ENCODE results near the gene TIE1. TPM values are rescaled to one million over a fixed set of nuclear protein-coding genes. Genes with fewer than 3 reads are reported as not detected.

TIE1 gene
- total RNA-seq, 1 experiment from 2014 or later: 1.2 TPM

GRCh38 chr1:43258370-43258769 lies 42.4 kb upstream of the TIE1 start:
- Histone ChIP-seq H4K91ac (ENCODE audit: insufficient read length, low read depth, low read length) (no peak overlapping the region), H3K27me3 (ENCODE audit: insufficient read depth, low read length) (no peaks in the 10 kb centered on the region), H3K27ac (ENCODE audit: insufficient read length, low read depth, low read length) (no peak overlapping the region), H4K5ac (ENCODE audit: insufficient read length, low read depth, low read length) (no peak overlapping the region), H3K79me2 (ENCODE audit: insufficient read depth, low read length) (no peaks in the 10 kb centered on the region; the same call in 1 of the 2 replicates), H2BK15ac (ENCODE audit: low read depth, low read length) (no peak overlapping the region), H3T11ph (ENCODE audit: low read length) (no peak overlapping the region), H2AFZ (ENCODE audit: low read length) (no peak overlapping the region), H4K8ac (replicated peaks; ENCODE audit: insufficient read length, low read depth, low read length) (no peak overlapping the region), H3K23ac (ENCODE audit: insufficient read length, low read depth, low read length) (no peak overlapping the region), H3K9ac (ENCODE audit: extremely low read depth, insufficient read length, low read length) (no peak overlapping the region), H2BK12ac (ENCODE audit: insufficient read length, low read depth, low read length) (no peak overlapping the region), H2AK5ac (ENCODE audit: insufficient read length, low read length) (no peak overlapping the region), H2BK20ac (ENCODE audit: low read depth, low read length, poor library complexity, severe bottlenecking) (no peak overlapping the region), H3K79me1 (ENCODE audit: insufficient read depth, low read depth, low read length, poor library complexity, severe bottlenecking) (no peaks in the 10 kb centered on the region), H4K20me1 (ENCODE audit: control insufficient read depth, insufficient read depth, insufficient read length) (no peaks in the 10 kb centered on the region), H3K56ac (ENCODE audit: insufficient read length, low read depth, low read length) (no peak overlapping the region), H3K23me2 (ENCODE audit: insufficient read length, low read depth, low read length, poor library complexity, severe bottlenecking) (no peaks in the 10 kb centered on the region), H3K4me1 (ENCODE audit: insufficient read depth, low read length) (no peaks in the 10 kb centered on the region), H3K18ac (ENCODE audit: insufficient read length, low read depth, low read length) (no peak overlapping the region), H3K4me2 (ENCODE audit: insufficient read depth, insufficient read length, low read length) (no peak overlapping the region), H3K9me3 (ENCODE audit: control insufficient read depth, low read depth, low read length) (peaks cover 26% of the 10 kb centered on the region), H2BK5ac (ENCODE audit: insufficient read length, low read length) (no peak overlapping the region), H3K14ac (ENCODE audit: insufficient read depth, low read length) (no peak overlapping the region), H3K4ac (ENCODE audit: low read depth, low read length) (no peak overlapping the region), H2BK120ac (ENCODE audit: low read depth, low read length, poor library complexity, severe bottlenecking) (no peak overlapping the region)
- peaks cover 17 to 38% (median 36%) of the 10 kb centered on the region in 3 experiments for H3K36me3 Mint-ChIP-seq (ENCODE audit: insufficient read depth in 1 of 3, low read depth in 3 of 3)
- no peak for TF ChIP-seq CTCF (conservative IDR thresholded peaks at IDR 0.05)
- H3K4me1 Mint-ChIP-seq: no peaks in the 10 kb centered on the region
- no peak overlapping the region for H3K4me3 Mint-ChIP-seq
- no peak for DNase-seq
- H3K27me3 Mint-ChIP-seq (ENCODE audit: low read depth): peaks cover 23% of the 10 kb centered on the region
- H3K27ac Mint-ChIP-seq: no peak overlapping the region
- no CpG with 5 or more reads among the region's 3 CpGs for WGBS (ENCODE audit: extremely low coverage, insufficient read length, low lambda C conversion rate)
- peaks cover 57 to 59% of the 10 kb centered on the region in 2 experiments for H3K9me3 Mint-ChIP-seq
